NCI-H510A treated with DMSO at 0.1 percent for 48 hours (cell line): ENCODE results near the gene HORMAD1.
"Not testable (repeated sequence)": the region's sequence is repeated elsewhere in the genome, so short reads cannot be mapped to it uniquely, and the experiment has no call there.

ENCODE experiments used
- DNase-seq: peaks from one replicate; lab custom pipeline; 2025; lab: John Stamatoyannopoulos, UW

Gene HORMAD1

GRCh38 chr1:150696995-150697927 is 23.4 kb downstream of the HORMAD1 start, which contains the start of gene GOLPH3L:
GOLPH3L (minus strand) TSS chr1:150697154; CDS start chr1:150694838, 2,316 bp downstream.
- peak; percentile 99 for DNase-seq

- peak; percentile 44 for DNase-seq
Measured at GRCh38 chr1:150696590-150696989, 24.1 kb downstream of the HORMAD1 start.

GRCh38 chr1:150696162-150696561 is 24.5 kb downstream of the HORMAD1 start:
- DNase-seq = no peak

DNA sequence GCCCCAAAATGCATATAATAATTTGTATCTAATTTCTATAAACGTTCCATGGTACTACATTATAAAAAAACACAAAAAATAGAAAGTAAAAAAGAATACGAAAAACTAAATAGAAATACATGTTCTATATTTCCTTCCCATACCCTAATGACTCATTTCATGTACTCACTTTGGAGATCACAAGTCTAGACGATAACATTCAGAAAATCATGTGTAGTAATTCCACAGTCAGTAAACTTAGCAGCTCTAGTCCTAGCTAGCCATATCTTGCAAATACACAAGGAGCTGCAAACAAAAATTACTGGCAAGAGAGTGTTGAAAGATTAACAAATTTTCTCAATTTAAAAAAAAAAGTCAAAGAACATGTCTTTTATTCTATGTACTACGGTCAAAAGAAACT is 25.1 kb downstream of the HORMAD1 start:
- DNase-seq = no peak

GRCh38 chr1:150692720-150693119 is 28.0 kb downstream of the HORMAD1 start:
- no peak for DNase-seq

DNA sequence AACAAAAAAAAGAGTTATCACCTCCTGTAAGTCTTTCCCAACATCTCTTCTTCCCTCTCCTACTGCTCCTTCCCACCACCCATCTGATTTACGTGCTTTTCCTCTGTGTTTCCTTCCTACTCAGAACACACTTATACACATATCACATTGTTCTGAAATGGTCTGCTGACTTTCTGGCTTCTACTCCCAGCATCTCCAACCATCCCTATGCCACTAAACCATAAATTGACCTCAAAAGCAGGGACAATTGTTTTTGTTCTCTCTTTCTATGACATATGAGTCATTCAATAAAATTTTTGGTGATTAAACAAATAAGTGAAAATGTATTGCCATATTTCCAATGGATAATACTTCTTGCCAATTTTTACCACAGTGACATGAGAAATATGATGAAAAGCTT is 31.9 kb downstream of the HORMAD1 start:
- DNase-seq = no peak

DNA sequence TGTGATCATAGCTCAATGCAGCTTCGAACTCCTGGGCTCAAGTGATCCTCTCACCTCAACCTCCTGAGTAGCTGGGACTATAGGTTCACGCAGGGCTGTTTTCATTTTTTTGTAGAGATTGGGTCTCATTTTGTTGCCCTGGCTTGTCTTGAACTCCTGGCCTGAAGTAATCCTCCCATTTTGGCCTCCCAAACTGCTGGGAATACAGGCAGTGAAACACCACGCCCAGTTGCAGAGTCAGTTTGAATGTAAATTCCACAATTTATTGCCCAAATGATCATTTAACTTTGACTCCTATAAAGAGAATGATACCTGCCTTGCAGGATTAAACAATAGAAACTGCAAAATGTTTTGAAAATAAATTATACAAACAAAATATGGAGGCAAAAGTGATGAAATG is 34.4 kb downstream of the HORMAD1 start:
- DNase-seq = no peak

DNA sequence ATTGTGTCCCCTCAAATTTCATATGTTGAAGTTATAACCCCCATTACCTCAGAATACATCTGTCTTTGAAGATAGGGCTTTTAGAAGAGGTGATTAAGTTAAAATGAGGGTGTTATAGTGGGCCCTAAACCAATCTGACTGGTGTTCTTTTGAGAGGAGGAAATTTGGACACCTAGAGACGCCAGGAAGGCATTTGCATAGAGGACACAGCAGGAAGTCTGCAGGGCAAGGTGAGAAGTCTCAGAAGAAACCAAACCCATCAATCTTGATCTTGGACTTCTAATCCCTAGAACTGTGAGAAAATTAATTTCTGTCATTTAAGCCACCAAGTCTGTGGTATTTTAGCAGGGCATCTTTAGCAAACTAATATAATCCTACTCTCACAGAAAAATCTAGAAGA is 36.8 kb downstream of the HORMAD1 start:
- DNase-seq = no peak

- no peak for DNase-seq
Measured at GRCh38 chr1:150678988-150679387, 41.7 kb downstream of the HORMAD1 start.

GRCh38 chr1:150674881-150675280 is 45.8 kb downstream of the HORMAD1 start:
- DNase-seq = no peak

DNA sequence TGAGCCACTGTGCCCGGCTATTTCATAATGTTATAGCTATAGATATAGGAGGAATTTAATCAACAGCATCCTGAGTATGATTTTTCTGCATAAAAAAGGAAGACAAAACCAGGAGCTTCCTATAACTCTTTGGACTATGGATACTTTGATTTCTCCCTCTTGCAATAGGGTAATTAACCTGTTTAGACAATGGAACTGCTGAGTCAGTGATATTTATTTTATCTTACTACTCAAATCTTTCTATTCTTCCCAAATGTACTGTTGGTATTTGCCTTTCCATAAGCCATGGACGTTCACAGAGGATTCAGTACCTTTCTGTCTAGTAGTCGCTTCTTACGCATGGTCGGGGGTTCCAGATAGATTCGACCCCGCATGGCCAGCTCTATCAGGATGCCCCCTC is 57.4 kb downstream of the HORMAD1 start:
- DNase-seq = no peak

- DNase-seq = no peak
Measured at GRCh38 chr1:150662811-150663210, 57.9 kb downstream of the HORMAD1 start.

DNA sequence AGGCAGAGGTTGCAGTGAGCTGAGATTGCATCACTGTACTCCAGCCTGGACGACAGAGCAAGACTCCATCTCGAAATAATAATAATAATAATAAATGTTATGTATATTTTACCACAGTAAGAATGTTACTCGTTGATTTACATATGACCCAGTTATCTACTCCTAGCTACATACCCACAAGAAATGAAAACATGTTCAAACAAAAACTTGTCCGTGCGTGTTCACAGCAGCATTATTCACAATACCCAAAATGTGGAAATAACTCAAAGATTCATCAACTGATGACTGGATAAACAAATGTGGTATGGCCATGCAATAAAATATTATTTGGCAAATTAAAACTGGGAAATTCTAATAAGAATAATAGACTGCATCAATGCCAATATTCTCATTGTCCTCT is 59.5 kb downstream of the HORMAD1 start:
- no peak for DNase-seq

GRCh38 chr1:150660584-150660983 is 60.1 kb downstream of the HORMAD1 start:
- no peak for DNase-seq

- DNase-seq = not testable (repeated sequence)
Measured at GRCh38 chr1:150657064-150657463, 63.6 kb downstream of the HORMAD1 start.

DNA sequence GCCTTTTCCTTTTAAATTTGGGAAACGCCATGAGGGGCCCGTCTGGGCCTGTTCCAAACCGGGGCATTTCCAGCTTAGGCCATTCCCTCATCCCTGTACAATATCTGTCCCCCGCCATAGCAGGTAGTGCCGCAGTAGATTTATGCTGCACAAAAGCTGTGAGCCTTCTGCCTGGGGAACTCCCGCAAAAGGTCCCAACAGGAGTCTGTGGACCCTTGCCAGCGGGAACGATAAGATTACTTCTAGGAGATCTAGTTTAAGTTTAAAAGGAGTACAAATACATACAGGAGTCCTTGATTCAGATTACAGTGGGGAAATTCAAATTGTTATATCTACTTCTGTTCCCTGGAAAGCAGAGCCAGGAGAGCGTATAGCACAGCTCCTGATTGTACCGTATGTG is 66.1 kb downstream of the HORMAD1 start:
- not testable (repeated sequence) for DNase-seq

DNA sequence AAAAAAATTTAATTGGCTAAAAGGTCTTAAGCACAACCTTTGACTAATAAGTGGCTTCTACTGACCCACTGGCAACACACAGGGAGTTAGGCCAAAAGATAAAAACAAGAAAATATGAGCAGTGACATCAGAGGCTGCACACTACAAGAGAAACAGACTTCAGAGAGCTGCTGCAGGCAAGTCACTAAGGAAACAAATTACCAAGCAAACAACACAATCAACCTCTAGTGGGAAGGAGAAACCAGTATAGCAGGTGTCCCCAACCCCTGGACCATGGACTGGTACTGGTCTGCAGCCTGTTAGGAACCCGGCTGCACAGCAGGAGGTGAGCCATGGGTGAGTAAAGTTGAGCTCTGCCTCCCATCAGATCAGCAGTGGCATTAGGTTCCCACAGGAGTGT is 70.5 kb downstream of the HORMAD1 start:
- peak; percentile 93 for DNase-seq

DNA sequence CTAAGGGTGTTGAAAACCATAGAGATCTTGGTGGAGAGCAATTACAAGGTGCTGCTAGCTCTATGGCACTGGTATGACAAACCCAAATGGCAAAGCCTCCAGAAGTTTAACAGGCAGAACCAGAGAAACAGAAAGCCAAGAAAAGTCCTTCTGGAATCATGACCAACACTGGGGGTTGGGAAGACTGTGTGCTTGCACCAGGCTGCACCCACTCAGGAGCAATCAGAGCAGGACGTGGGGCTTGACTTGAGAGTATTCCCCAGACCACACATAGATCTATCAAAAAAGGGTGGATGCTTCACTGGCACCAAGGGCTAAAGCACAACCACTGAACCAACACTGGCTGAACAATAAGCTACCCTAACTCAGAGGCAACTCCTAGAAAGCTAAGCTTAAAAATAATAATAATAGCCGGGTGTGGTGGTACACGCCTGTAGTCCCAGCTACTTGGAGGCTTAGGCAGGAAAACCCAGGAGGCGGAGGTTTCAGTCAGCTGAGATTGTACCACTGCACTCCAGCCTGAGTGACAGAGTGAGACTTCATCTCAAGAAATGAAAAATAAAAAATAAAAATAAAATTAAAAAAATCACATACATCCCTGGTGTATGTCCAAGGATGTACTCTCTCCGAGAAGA is 71.1 kb downstream of the HORMAD1 start:
- DNase-seq = no peak
